H1 (cell line): ENCODE results near the gene ITM2B. TPM values are rescaled to one million over a fixed set of nuclear protein-coding genes. Genes with fewer than 3 reads are reported as not detected.

Source experiments
- CHD7 ChIP-seq: fragments of 300-600 bp; sonication (generic); IDR thresholded peaks from 2 replicates; pipeline ENCODE4 v1.7.1; 2012; ENCODE audit warnings: low read length, moderate library complexity, mild to moderate bottlenecking, inconsistent platforms; ENCODE audit not compliant: insufficient replicate concordance
- FOSL1 ChIP-seq: IDR thresholded peaks from 2 replicates; pipeline ENCODE4 v1.6.1; 2011; ENCODE audit warnings: mild to moderate bottlenecking, low read depth, low read length, moderate library complexity; ENCODE audit not compliant: insufficient read depth
- GABPA ChIP-seq: IDR thresholded peaks from 2 replicates; pipeline ENCODE4 v1.6.1; 2011; ENCODE audit warnings: mild to moderate bottlenecking, low read length, moderate library complexity, borderline replicate concordance; ENCODE audit not compliant: insufficient read depth
- JUN ChIP-seq: IDR thresholded peaks from 2 replicates; pipeline ENCODE4 v1.6.1; 2011; ENCODE audit warnings: low read depth, mild to moderate bottlenecking, improper control_type of control experiment, low read length
- RXRA ChIP-seq: IDR thresholded peaks from 2 replicates; pipeline ENCODE4 v1.6.1; 2011; ENCODE audit warnings: low read depth, mild to moderate bottlenecking, low read length, moderate library complexity; ENCODE audit not compliant: insufficient read depth
- SAP30 ChIP-seq: fragments of 300-600 bp; sonication (generic); IDR thresholded peaks from 2 replicates; pipeline ENCODE4 v1.7.1; 2012; ENCODE audit warnings: low read length, moderate library complexity, mild to moderate bottlenecking, inconsistent platforms; ENCODE audit not compliant: insufficient read depth, insufficient replicate concordance
- TBP ChIP-seq: IDR thresholded peaks from 2 replicates; pipeline ENCODE4 v1.6.1; 2011; ENCODE audit warnings: low read depth, low read length, improper control_type of control experiment
- ZNF274 ChIP-seq: IDR thresholded peaks from 2 replicates; pipeline ENCODE4 v1.7.0; 2012; ENCODE audit warnings: low read length, borderline replicate concordance; ENCODE audit errors: extremely low read depth
- polyA plus RNA-seq, 7 experiments: library from polyadenylated mRNA; depleted of rRNA in 3 of 7; stranded (reverse) in 5 of 7; unstranded in 2 of 7; fragments of >200 nt in 5 of 7; fragments of 200-250 nt in 2 of 7; gene quantifications; 1 replicate in 5 of 7; 2 replicates in 1 of 7; 4 replicates in 1 of 7; pipeline versions ENCODE4 v1.2.1 to v1.2.3, GENCODE V29; 2011 to 2013; ENCODE audit warnings: missing spikeins in 2 of 7, mixed read lengths in 2 of 7
- total RNA-seq: library from RNA; stranded (reverse); fragmentation: NEBNext Ultra II Directional; extraction: Animal tissue kit (Norgen Biotek cat#: 25700); gene quantifications from 2 replicates; pipeline ENCODE4 v1.2.1, GENCODE V29; 2021
- TF ChIP-seq, protein P1 (sequence below): IDR thresholded peaks from 2 replicates; pipeline ENCODE4 v1.6.1; 2012; ENCODE audit warnings: inconsistent platforms

The ITM2B gene
- total and polyA plus RNA-seq, 2 of the 8 experiments (the other 6 are each of a cell fraction or from before 2014, with no cell fraction given): 132 to 184 TPM

GRCh38 chr13:48233046-48233888 is at the start of gene ITM2B (continued):
- TF ChIP-seq CHD7 (no peak), TBP (peak; percentile 33; the same call in 1 of the 2 replicates), ZNF274 (no peak), GABPA (no peak), JUN (no peak), SAP30 (no peak), RXRA (no peak), FOSL1 (no peak)
- TF ChIP-seq, protein P1, sequence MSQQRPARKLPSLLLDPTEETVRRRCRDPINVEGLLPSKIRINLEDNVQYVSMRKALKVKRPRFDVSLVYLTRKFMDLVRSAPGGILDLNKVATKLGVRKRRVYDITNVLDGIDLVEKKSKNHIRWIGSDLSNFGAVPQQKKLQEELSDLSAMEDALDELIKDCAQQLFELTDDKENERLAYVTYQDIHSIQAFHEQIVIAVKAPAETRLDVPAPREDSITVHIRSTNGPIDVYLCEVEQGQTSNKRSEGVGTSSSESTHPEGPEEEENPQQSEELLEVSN: no peak
